ENCODE results near the gene SCN1A.
"Not testable (repeated sequence)": the region's sequence is repeated elsewhere in the genome, so short reads cannot be mapped to it uniquely, and the experiment has no call there.

SCN1A gene

DNA sequence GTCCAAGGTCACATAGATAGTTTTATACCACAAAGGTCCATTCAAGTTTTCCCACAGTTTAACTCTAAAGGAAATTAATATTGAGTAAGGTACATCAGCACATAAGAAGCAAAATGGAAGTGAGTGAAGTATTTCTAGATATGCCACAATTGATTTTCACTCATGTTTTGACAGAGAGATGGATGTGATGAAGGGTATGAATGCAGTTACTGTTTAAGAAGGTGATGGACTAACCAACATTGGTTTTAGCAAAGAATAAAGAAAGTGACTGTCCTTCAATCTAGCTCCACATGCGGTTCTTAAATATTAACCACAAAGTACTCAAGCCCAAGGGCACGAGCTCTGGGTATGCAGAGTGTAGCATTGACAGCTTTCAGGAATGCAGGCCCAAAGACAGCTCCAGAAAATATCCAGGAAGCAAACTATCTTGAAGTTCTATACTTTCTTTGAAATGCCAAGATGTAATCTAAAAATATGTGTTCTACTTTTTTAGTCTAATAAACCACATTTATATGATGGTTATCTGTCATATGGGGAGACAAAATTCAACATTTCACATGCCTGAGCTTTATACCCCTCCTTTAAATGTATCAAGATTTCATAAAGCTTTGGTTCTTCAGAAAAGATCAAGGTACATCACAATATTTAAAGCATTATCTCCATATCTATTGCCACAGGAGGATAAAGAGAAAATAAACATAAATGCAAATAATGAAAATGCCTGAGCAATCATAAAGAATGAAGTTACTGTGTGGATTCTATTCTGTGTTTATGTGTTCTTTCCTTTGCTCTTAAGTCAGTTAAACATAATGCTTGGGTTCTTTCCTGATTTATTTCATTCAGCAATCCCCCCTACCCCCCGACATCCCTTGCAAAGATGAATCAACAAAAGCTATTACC lies 6.7 kb upstream of the SCN1A start:
- no peak for DNase-seq

DNA sequence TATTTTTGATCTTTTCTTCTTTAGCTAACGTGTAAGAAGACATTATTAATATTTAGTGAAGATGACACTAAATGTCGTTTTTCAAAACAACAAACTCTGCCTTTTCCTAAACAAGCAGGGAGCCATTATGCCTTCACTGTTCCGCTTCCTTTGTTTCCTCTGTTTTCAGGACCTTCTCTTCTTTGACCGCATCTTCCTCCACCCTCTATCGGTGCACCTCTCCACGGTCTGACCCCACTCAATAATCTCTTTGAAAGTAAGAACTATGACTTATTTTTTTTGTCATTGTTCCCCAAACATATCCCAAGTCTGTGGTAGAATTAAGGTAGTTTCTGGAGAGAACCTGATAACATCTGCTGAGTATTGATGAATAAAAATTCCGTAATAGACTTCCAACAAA lies 5.8 kb upstream of the SCN1A start:
- DNase-seq, result no peak

DNA sequence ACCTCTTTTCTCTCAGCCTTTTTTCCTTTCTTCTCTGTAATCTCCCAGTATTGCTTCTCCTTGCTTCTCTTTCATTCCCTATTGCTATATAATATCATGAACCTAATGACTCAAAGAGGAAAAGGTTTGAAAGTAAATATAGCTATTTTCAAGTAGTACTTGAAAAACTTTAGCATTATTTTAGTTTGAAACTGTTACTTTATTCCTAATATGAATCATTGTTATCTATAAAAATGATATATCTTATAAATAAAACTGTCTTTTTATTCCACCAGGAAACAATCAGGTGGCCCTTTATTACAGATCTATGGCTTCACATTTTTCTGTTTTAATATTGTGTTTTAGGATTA lies 311 bp upstream of the SCN1A start:
- no peak for DNase-seq

DNA sequence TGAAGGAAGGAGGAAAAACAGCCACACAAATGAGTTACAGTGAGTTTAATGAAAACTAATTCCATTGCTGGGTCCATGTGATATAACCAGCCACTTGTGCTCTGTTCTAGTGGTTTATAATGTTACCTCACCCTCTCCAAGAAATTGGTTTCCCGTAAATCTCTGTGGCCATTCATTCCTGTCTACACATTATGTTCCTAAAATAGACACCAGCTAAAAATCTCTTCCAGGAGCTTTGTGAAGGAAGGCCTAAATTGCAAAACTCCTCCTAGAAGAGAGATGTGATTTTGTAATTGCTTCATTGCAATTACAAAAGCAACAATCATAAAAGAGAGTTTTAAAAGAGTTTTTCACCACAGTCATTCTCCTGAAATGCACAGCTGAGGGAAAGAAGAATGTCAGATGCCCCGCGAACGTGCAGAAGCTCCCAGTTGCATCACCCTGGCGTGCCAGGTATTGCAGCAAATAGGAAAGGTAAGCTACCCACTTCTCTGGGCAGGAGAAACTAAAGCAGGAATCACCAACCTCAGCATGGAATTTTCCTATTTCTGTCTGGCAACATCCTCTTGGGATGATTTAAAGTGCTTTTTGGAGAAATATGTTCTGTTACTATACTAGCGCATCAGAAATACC lies 1.7 kb downstream of the SCN1A start:
- no peak for DNase-seq

DNA sequence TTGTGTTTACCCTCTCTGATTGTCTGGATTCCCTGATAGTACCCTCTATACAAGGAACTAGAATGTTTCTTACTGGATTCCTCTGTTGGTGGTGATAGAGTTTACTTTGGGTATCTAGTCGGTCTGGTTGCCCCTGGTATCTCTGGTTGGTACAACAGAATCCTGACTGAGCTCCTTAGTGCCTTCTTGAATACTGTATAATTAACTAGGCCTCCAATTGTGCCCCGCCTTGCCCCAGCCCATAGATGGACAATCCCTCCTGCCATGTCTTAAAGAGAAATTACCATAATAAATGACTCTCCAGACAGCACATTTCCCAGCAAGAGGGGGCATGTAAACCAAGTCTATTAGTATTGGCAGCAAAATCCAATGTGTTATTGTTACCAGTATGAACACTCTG lies 2.3 kb downstream of the SCN1A start:
- DNase-seq, result no peak

DNA sequence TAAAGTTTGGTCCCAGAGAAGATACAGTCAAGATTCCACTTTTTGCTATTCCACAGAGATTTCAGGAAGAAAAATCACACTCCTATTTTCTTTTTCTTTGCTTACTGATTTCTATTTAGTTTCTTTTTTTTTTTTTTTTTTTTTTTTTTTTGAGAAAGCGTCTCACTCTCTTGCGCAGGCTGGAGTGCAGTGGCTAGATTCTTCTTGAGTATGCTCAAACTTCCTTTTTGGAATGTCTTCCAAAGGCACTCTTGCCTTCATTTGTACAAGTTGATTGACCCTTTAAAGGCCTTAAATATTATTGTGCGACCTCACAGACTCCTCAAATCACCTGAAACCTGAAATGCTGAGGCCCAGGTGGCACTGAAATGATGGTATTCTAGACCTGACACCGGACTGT lies 9.6 kb downstream of the SCN1A start:
- no peak for DNase-seq

DNA sequence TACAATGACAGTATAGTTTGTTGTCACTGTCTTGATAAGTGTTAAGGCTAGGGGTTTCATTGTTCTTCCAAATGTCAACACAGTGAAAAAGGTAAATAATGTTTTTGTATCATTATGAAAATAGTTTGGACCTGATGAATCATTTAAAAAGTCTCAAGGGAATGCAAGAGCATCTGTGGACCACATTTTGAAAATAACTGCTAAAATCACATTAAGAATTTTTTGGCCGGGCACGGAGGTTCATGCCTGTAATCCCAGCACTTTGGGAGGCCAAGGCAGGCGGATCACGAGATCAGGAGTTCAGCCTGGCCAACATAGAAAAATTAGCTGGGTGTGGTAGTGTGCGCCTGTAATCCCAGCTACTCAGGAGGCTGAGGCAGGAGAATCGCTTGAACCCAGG lies 10.3 kb downstream of the SCN1A start:
- DNase-seq, result no peak

DNA sequence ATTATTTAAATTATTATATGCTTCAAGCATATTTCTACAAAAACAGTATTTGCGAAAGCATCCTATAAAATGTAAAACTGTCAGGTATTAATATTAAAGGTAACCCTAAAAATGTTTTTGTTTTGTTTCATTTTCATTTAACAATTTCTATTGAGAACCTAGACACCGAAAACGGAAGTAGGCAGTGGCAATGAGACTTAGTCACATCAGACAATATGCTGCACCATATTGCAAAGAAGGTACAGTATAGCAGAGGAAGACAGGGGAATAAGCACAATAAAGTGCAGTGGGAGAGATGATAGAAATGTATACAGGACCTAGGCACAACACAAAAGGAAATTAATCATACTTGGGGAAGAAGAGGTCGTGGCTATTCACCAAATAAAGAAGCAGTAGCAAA lies 12.2 kb downstream of the SCN1A start:
- no peak for DNase-seq

DNA sequence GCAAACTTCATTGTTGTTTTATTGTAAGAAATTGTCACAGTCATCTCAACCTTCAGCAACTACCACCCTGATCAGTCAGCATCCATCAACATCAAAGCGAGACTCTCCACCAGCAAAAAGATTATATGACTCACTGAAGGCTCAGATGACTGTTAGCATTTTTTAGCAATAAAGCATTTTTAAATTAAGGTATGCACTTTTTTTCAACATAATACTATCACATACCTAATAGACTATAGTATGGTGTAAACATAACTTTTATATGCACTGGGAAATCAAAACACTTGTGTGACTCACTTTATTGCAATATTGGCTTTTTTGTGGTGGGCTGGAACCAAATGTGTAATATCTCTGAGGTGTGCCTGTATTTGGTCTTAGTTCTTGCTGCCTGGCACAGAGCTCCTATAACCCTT lies 15.6 kb downstream of the SCN1A start:
- DNase-seq, result no peak

DNA sequence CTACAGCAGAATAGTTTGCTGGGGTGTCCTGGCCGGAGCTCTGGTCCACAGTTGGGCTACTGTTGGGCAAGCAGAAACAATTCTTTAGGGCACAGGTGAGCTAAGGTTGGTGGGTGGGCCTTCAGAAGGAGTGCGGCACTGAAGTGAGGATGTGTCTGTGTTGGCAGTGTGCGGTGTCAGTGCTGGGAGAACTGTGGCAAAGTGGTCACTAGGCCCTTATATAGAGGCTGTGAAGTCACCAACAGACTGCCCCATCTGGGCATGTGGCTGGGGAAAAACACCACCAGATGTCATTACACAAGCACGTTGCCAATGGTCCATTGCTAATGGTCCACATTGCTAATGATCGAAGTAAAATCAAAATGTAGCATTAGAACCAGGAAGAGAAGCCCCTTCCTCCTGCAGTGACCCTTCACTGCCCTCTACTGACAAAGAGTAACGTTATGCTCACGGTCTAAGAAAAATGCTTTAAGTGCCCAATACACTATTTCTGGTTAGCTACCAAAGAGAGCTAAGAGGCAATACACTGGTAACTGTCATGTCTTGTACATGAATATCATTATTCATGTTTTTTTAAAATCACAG lies 21.3 kb downstream of the SCN1A start:
- DNase-seq, result no peak

DNA sequence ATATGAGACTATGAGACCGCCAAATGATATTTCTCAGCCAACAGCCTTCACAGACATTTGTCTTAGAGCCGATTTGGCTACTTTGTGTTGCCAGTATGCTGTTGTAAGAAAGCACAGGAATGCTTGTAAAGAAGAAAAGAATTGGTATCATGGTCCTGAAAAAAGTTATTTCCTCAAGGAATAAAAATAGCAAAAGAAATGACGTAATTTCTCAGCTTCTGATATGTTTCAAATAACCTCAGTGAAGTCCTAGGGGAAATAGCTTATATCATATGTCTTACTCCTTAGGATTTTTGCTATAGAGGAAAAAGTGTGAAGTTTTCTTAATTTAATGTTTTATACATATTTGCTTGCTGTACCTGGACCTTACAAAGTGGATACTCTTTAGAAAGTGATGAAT lies 23.0 kb downstream of the SCN1A start:
- DNase-seq, result no peak

DNA sequence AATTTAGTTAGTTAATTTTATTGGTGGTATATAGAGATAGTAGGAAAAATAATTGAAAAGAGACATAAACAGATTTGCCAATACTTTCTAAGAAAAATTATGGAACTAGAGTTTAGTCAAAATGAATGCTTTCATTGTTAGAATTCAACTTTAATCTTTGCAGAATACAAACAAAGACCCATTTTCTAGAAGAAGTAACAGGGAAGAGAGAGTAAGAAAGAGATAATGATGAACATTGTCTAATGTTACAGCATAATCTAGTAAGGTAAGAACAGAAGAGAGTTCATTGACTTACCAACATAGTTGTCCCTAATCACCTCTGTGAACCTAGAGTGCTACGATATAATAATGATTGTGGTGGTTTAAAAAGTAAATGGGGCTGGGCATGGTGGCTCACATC lies 23.7 kb downstream of the SCN1A start:
- DNase-seq, result no peak

DNA sequence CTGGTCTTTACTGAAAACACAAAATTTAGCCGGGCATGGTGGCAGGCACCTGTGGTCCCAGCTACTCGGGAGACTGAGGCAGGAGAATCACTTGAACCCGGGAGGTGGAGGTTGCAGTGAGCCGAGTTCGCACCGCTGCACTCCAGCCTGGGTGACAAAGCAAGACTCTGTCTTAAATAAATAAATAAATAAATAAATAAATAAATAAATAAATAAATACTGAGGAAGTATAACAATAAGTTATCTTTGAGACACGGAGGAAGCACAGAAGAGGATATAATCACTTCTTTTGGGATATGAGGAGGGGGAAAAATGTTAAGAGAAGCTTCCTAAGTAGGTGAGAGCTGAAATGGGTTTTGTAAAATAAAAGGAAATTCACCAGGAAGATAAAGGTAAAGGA lies 24.5 kb downstream of the SCN1A start:
- not testable (repeated sequence) for DNase-seq

DNA sequence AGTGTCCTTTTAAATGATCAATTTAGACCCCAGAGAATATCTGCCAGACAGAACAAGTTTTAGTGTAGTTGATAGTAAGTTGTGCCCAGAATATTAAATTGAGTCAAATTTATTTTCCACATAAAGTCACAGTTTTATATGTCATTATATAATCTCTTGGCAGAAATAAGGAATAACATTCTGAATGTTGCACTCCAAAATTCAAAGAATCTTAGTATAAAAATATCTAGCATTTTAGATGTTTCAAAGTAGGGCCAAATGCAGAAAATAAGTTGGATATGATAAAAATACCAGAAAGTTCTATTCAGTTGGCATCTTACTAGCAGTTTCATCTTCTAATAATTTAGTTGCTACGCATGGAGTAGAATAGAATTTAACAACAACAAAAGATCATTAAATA lies 33.5 kb downstream of the SCN1A start:
- no peak for DNase-seq

DNA sequence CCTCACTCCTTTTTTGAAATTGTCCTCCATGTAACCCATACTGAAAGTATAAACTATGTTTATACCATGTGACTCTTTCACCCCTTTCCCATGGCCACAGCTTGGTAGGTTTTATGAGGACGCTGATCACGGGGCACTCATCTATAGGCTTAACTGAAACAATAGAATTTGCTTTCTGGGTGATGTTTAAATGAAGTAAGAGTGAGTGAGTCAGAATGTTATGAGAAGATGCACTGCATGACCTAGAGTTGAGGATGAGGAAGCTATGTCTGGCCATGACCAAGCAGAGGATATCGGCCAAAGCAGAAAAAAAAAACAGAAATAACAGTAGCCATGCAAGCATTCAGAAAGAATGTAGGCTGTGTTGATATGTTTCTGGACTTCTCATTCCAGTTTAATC lies 34.9 kb downstream of the SCN1A start:
- no peak for DNase-seq

DNA sequence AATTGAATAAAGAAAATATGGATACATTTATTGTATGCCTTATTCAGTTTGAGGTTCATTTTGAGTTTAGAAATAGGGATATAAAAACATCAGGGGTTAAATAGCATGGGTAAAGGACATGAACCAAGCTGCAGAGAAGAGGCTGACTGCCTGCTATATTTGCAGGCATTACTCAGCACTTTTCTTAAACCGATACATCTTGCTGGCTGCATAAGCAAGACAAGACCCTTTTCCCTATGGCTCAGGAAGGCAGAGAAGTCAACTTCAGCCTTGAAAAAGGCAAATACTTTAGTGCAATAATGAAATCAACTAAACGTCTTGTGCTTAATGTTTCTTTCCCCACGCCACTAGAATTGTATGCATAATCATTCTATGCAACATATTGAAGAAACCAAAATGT lies 36.4 kb downstream of the SCN1A start:
- no peak for DNase-seq

DNA sequence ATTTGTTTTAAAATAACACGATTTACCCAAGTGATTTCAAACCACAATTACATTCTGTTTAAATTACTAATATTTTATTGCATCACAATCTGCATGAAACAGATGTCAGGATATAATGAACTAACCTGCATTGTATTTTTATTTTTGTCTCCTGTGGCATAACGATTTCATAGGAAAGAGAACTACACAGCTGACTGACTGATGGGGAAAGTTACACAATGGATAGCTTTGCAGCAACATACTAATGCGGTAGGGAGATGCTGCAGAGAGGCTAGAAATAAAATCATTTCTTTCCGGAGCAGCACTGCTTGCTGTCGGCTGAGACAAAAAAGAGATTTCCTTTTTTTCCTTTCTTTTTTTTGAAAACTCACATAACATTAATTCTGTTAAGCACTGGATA lies 36.9 kb downstream of the SCN1A start:
- DNase-seq, result no peak

DNA sequence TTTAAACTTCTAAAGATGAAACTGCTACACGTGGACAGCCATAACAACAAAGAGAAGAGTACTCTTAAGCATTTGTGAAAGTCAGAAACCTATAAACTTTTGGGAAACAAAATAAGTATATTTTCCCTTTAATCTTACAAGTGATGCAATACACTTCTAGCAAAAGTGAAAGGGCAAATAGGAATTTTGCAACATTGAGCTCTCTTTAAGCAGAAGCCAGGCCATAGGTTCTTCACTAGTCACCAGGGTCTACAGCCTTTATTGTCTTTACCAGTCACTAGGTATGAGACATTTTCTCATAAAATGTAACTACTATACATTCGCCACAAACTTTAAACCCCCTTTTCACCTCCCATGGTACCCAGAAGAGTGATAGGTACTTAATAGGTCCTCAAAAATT lies 37.5 kb downstream of the SCN1A start:
- no peak for DNase-seq

DNA sequence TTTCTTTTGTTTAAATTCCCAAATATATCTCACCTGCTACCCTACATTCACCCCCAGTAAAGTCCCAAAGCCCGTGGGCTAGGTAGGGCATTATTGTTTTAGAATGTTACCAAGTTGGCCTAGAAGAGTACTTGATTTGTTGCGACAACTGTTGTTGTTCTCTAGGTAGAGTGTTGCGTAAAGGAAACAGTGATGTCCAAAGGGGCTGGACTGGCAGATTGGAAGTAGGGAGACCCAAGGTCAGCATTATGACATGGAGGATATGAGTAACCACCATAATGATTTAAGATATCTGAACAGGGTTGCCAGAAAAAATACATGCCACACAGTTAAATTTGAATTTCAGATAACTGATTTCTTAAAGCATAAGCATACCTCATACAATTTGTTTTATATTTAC lies 39.2 kb downstream of the SCN1A start:
- DNase-seq, result no peak

DNA sequence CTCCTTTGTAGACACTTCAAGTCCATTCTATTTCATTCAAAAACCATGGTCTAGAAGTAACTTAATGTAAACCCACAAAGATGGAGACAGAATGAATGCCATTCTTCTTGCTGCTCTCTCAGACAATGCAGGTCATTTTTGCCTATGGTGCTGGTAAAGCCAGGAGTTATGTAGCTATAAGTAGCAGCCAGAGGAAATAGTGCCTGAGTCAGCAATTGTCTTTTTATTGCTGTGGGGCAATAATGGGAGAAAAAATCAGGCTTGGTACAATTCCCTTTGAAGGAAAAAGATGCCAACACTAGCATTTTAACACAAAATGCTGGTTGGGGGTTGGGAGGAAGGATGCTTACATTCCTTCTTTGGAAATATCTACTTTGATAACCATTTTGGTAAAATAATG lies 43.5 kb downstream of the SCN1A start:
- DNase-seq, result no peak

DNA sequence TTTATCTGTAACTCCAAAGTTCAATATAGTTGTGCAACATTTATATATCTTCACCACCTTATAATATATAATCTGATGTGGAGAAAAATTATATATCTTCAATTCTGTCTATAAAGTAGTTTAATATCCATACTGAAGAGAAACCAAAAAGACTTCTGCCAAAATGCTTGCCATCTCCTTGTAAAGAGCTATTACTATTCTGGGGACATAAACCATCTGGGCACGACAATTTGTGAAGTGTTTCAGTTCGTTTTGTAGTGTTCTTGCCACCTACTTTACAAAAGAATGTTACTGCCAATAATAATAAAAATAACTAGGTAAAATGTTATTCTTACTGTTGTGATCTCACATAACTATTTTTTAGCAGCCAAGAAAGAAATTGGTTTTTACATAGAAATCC lies 45.1 kb downstream of the SCN1A start:
- no peak for DNase-seq

DNA sequence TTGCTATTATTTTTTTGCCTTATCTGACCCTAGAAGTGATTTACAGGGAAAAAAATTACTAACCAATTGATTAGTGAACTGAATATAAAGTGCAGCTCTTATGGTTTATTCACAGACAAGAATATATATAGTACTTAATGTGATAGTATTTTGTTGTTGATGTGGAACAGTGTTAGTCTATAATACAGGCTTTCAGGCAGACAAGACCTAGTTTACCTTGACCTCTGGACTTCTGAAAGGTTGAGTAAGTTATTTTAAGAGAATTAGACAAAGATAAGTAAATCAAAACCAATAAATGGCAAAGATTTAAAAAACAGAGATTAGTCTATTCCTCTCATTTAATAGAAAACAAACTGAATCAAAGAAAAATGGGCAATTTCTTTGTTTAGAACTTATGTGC lies 46.0 kb downstream of the SCN1A start:
- no peak for DNase-seq

DNA sequence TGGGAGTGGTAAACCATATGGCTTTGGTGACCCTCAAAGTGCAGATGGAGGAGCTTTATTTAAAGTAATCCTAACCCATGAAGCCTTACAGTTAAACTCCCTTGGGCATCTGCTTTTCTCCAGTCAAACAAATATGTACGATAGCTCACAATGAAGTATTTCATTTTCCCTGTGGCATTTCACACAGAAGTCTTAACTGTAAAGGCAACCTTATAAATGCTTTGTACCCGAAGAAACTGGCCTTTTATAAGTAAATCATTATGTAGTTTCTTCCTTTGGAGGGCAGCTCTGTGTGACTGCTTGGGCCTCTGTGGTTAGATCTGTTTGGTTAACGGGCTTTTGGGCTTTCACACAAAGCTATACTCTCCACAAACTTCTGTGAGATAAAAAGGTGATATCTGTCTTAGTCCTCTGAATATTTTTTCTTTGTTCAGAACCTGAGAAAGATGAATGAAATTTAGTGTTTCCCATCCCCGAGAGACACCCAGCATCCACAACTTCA lies 46.6 kb downstream of the SCN1A start:
- DNase-seq, result no peak

DNA sequence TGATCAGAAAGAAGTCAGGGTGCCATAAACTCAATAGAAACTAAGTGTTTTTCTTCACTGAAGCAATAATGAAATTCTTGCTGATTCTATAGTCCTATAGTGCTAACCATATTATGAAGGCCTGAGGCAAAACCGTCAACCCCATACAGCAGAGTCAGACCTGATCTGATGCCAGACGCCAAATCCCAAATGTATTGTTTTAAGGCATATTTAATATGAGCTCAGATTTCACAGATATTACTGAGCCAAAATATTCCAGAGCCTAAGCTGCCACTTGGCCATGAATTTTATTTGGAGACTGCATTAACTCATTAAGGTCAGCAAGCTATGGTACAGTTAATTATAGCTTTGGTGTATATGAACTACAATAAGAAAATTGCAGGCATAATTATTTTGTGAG lies 53.4 kb downstream of the SCN1A start:
- DNase-seq, result no peak
